GM21528 (cell line): ENCODE data around the gene CNBP.
"Not testable (repeated sequence)": the region's sequence is repeated elsewhere in the genome, so short reads cannot be mapped to it uniquely, and the experiment has no call there.

ENCODE experiments used
- ATAC-seq: cut with Tn5 transposase; IDR thresholded peaks from one replicate; pipeline ENCODE4 v1.9.1; 2021; ENCODE audit warnings: mild to moderate bottlenecking, moderate library complexity; ENCODE audit not compliant: unreplicated experiment, low FRiP score

CNBP gene

GRCh38 chr3:129183569-129184395 lies at the start of gene CNBP:
CNBP (minus strand) TSS chr3:129183896; CDS start chr3:129171757, 12,139 bp downstream.
- ATAC-seq, result peak; percentile 89

DNA sequence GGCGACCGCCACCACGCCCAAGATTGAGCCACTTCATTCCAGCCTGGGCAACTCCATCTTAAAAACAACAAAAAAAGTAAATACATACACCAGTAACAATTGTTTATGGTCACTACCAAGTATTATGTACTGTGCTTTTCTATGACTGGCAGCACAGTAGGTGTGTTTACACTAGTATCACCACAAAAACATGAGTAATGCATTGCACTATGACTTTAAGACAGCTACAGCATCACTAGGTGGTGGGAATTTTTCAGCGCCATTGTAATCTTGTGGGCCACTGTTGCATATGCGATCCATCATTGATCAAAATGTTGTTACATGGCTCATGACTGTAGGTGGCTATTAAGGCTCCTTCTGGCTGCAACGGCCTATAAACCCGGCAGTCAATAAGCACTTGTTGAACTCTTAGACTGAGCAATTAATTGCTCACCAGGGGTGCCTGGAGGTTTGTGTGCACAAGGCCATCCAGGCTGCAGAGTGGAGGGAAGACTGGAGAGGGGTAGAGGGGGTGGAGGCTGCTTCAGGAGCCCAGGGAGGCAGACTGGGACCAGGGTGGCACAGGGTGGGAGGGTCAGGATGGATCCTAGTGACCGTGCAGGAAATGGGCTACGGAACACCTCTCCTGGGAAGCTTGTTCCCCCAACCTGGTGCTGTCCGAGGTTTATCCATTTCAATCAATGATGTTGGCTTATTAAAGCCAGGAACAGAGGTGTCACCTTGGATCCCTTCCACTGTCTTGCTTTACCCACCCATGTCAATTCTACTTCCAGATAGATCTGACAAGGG lies 47.8 kb upstream of the CNBP start:
- ATAC-seq, result no peak

GRCh38 chr3:129230311-129231019 lies 46.8 kb upstream of the CNBP start:
- ATAC-seq, result no peak

DNA sequence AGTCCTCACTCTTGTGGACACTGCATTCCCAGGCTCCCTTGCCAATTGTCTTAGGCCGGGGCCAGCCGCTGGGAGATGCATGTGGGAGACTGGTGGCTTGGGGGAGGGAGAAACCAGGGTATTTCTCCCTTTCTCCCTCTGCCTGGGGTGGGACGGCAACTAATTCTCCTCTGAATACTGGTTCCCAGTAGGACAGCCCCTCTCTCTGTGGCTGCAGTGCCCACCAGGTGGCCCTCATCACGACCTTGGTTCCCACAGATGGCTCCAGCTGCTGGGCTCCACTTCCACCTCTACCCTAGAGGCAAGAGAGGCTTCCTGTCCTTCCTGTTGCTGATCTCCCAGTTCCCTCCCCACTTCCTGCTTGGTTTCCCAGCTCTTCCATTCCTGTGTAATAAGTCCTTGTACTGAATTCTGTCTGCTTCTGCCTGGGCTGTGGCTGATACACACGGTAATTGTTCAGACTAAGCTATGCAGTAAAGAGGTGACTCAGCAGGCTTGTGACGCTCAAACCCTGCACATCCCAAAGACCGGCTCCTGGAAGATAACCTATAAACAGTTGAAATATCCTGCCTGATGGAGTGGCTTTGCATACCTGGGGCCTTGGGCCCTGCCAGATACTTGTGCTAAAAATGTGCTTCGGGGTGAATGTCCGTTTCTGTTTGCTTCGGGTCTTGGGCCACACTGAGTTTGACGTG lies 45.3 kb upstream of the CNBP start:
- no peak for ATAC-seq

- ATAC-seq, result no peak
Observed at GRCh38 chr3:129226374-129226773, 42.7 kb upstream of the CNBP start.

- ATAC-seq, result no peak
Observed at GRCh38 chr3:129224984-129225393, 41.3 kb upstream of the CNBP start.

DNA sequence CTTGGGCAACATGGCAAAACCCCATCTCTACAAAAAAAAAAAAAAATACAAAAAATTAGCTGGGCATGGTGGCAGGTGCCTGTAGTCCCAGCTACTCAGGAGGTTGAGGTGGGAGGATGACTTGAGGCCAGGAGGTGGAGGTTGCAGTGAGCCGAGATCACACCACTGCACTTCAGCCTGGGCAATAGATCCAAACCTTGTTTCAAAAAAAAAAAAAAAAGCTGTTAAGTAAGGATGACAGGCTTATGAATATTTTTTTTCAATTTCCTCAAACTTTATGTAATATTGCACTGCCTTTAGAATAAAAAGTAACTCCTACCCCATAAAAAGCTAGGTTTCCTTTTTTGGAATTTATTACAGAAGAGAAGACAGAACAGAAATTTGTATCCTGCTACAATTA lies 40.7 kb upstream of the CNBP start:
- ATAC-seq, result not testable (repeated sequence)

GRCh38 chr3:129218742-129219141 lies 35.0 kb upstream of the CNBP start:
- no peak for ATAC-seq

GRCh38 chr3:129213238-129213637 lies 29.5 kb upstream of the CNBP start:
- ATAC-seq, result no peak

GRCh38 chr3:129211772-129212171 lies 28.1 kb upstream of the CNBP start:
- ATAC-seq, result no peak

GRCh38 chr3:129211345-129211744 lies 27.6 kb upstream of the CNBP start:
- no peak for ATAC-seq

DNA sequence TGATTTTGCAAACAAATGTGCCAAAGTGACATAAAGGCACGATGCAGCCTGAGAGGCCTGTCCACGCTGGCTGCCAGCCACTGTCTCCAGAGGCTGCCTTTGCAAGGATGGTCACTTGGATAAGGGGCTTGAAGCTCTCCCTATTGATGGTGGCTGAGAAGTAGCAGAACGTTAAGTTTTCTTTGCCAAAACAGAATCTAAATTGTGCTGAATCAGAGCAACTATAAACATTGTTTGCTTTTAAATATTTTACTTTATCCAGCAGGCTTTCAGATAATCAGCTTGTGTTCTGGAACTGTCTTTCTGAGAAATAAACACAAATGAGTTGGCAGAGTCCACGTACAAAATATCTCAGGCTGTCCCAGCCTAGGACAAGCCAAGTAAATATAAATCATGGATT lies 23.8 kb upstream of the CNBP start:
- ATAC-seq, result no peak

GRCh38 chr3:129205109-129205832 lies 21.6 kb upstream of the CNBP start:
- ATAC-seq, result no peak

- no peak for ATAC-seq
Observed at GRCh38 chr3:129204473-129204872, 20.8 kb upstream of the CNBP start.

DNA sequence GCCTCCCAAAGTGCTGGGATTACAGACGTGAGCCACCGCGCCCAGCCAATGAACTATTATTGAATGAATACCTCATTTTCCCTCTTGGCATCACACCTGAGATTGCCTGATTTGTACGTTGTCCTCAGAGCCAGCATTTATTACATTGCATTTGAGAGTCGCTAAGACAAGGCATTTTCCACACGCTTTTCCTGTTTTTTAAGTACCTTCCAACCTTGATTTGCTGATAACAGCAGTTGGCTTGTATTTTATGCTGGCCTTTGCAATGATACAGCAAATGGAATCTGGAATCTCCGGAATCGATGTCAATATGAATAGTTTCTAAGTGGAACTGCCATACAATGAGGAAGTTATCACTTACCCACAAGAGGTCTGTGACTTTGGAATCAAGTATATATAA lies 15.7 kb upstream of the CNBP start:
- ATAC-seq, result no peak

- no peak for ATAC-seq
Observed at GRCh38 chr3:129197321-129197720, 13.6 kb upstream of the CNBP start.

DNA sequence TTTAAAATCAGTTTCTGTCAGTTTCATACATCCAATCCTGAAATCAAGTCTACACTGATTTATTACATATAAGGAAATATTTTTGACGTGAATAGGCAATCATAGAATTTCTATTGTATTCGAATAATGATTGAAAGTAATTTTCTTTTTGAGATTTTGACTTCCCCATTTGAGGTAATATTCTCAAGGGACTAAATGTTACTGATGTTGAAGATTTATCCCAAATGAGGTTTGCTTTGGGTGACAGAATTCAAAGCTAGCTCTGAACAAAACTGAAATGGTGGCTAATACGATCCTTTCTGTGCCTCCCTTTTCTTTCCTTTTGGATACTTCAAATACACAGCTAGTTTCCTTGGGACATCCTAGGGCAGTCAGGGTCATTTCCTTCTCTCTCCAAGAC lies 12.9 kb upstream of the CNBP start:
- ATAC-seq, result no peak

DNA sequence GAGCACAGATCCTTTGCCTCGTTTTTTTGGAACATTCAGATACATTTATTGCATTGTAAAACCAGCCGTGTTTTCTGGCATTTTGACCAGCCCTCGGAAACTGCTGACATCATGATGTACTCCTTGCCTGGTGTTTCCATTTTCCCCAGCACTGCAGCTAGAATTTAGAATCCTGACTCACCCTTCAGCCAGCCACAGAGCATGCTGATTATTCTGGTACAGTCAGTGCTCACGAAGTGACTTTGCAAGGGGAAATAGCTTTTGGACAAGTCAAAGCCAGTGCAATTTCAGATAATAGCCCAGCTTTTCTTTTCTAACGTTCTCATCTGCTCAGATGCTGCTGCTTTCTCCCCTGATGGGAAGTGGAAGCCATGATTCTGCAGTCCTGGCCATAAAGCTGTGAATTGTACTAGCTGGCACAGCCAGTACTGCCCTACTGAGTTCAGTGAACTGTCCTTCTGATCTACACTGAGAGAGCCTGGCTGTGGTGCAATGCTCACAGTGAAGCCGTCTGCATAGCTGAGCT lies 12.1 kb upstream of the CNBP start:
- no peak for ATAC-seq

DNA sequence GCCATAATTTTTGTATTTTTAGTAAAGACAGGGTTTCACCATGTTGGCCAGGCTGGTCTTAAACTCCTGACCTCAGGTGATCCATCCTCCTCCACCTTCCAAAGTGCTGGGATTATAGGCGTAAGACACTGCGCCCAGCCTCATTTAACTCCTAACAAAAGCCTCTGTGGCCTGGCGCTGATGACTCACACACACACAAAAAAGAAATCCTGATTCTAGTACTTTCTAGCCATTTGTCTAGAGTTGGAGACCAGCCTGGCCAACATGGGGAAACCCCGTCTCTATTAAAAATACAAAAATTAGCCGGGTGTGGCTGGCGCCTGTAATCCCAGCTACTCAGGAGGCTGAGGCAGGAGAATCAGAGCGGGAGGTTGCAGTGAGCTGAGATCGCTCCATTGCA lies 6.1 kb upstream of the CNBP start:
- ATAC-seq, result not testable (repeated sequence)

GRCh38 chr3:129187857-129188256 lies 4.2 kb upstream of the CNBP start:
- no peak for ATAC-seq
